Islet of Langerhans (tissue), 1 donor: ENCODE results near the gene FAM110A.
"Not testable (repeated sequence)": the region's sequence is repeated elsewhere in the genome, so short reads cannot be mapped to it uniquely, and the experiment has no call there.

Experiments used
- FAIRE-seq: peaks from one replicate; lab custom pipeline; 2011; peaks lifted over from hg19 to GRCh38; lab: Jason Lieb, UNC

Gene FAM110A

GRCh38 chr20:844473-845225 is 11.1 kb downstream of the FAM110A start:
- FAIRE-seq = peak; percentile 61

GRCh38 chr20:845226-845868 is 11.8 kb downstream of the FAM110A start:
- FAIRE-seq = no peak

- no peak for FAIRE-seq
Measured at GRCh38 chr20:845941-846893, 12.7 kb downstream of the FAM110A start.

DNA sequence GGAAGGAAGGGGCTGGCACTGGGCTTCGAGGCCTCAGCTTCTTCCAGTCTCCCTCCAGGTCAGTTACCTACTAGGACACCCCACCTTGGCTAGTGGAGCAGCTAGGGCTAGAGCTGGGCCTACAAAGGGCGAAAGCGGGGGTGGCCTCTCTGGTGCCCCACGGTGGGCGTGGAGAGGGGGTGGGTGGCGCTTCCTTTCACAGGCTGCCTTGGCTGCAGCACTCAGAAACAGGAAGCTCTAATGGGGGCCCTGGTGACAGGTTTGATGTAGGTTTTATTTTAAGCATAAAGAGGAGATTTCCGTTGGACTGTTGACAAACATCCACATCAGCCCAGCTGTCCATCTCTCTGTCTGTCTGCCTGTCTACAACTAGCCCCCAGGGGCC is 13.4 kb downstream of the FAM110A start:
- FAIRE-seq = no peak

GRCh38 chr20:848193-848592 is 14.7 kb downstream of the FAM110A start:
- no peak for FAIRE-seq

- FAIRE-seq = not testable (repeated sequence)
Measured at GRCh38 chr20:848731-849130, 15.2 kb downstream of the FAM110A start.

DNA sequence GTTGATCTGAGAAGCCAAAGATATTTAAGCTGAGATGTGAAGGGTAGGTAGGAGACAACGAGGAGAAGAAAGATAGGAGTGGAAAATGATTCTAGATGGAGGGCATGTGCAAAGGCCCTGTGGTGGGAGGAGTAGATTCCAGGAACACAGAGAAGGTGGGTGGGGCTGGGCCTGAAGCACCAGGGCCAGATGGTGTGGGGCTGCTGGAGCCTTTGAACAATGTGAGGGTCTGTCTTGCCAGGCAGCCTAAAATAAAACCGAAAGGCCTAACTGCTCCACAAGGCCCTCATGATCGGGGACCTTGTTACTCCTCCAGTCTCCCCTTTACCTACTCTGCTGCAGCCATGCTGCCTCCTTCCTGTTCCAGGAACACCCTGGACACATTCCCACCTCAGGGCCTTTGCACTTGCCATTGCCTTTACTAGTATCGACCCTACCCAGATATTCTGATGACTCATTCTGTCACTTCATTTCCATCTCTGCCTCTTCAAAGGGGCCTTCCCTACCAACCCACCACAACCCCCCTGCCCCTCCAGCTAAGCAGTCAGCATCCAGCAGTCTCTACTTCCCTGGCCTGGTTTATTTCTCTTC is 20.0 kb downstream of the FAM110A start:
- no peak for FAIRE-seq

- no peak for FAIRE-seq
Measured at GRCh38 chr20:854601-855000, 21.1 kb downstream of the FAM110A start.

DNA sequence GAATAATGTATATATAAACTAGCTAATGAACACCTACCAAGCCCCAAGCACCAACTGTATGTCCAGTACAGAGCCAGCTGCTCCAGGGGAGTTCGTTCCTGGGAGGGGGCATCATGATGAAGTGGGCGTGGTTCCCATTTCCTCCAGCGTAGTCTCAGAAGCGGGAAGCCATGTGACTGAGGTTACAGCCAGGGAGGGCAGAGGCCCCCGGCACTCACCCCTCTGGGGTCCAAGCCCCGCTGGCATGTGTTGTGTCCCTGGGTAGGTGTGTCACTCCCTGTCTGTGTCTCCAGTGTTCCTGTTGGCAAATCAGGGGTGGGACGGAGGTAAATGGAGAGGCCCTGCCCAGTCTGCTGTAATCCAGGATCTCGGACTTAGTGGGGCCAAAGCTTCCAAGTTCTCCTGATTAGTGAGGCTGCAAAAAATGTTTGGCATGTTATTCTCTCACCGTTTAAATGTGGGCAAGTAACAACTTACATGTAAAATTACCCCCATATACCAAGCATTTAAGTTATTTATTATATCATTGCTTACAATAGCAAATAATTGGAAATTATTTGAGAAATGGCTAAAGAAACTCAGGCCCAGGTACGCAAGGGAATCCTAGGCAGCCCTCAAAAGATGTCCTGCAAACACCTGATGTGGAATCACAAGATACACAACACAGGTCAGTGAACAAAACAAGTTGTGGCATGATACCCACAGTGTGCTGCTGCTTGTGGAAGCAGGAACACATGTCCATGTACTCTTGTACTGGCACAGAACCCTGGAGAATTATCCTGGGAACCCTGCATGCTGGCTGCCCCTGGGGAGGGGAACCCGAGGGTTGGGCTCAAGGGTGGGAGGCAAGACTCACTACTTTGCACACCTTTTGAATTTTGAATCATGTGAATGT is 22.2 kb downstream of the FAM110A start:
- FAIRE-seq = no peak

DNA sequence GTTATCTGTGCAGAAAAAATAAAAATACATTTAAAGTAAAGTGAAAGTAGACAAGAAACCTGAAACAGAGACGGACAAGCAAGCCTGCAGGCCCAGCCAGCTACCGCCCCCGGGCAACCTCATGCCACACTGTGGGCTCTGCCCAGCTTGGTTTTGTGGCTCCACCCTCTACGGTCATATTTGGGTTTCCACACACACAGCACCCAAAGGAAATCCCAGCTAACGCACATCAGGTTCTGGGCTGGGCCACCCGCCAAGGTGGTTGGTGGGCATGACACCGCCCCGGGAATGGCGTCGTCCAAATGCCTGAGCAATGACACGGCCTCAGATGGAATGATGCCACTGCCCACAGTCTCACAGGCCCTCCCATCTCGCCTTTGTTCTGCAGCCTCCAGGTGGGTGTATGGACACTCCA is 22.9 kb downstream of the FAM110A start:
- no peak for FAIRE-seq

DNA sequence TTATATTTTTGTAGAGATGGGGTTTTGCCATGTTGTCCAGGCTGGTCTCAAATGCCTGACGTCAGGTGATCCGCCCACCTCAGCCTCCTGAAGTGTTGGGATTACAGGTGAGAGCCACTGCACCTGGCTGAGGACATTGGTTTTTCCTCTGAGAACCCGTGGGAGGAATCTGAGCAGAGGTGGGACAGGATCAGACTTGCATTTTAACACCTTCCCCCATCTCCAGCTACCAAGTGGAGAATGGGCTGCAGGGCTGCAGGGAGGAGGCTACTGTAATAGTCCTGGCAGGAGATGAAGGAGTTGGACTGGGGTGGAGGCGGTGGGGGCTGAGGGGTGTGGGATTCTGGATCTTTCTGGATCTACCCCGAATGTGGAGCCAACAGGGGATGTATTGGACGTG is 24.5 kb downstream of the FAM110A start:
- no peak for FAIRE-seq

- no peak for FAIRE-seq
Measured at GRCh38 chr20:859751-860231, 26.3 kb downstream of the FAM110A start.

DNA sequence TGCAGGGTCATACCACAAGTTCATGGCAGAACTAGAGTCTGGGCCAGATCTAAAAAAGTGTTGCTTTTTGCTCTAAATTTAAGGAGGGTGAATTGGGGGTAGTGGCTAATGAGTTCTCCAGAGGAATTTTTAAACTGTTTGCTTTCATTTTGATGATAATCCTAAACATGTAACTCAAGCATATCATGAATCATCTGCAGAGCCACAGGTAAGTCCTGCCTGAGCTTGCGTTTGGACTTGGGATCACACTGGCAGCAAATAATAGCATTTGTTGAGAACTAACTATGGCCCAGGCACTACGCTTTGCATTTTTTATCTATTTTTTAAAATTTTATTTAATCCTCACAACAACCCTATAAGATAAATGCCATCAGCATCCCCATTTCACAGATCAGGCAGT is 27.4 kb downstream of the FAM110A start:
- FAIRE-seq = no peak

DNA sequence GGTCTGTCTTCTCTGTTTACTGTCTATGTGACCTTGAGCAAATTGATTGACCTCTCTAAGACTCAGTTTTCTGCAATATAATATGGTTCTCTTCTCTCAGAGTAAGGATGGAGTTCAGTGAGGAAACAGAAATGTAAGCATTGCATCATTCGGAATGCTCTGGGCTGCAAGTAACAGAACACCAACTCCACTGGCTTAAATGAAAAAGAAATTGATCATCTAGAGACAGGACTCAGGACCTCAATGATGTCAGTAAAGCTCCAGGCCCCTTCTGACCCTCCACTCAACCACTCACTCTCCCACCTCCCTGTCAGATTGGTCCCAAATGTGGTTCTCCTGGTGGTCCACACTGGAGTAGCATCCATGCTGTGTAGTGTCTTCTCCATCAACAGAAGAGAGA is 31.9 kb downstream of the FAM110A start:
- FAIRE-seq = no peak

DNA sequence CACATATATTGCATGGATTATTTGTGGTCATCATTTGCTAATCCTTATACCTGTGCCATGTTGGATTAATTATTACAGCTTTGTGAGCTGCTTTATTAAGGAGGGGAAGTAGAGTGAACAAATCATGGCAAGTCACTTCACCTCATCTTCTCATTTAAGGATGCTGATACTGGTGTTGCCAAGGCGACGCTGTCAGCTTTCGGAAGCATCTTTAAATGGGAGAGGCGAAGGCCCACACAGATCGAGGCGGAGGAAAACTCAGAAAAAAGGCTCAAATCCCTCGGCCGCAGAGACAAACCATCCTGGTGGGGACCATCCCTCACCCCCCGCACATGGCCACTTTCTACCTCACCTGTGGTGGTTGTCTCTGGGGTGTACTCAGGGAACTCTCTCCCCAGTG is 34.8 kb downstream of the FAM110A start:
- FAIRE-seq = no peak

DNA sequence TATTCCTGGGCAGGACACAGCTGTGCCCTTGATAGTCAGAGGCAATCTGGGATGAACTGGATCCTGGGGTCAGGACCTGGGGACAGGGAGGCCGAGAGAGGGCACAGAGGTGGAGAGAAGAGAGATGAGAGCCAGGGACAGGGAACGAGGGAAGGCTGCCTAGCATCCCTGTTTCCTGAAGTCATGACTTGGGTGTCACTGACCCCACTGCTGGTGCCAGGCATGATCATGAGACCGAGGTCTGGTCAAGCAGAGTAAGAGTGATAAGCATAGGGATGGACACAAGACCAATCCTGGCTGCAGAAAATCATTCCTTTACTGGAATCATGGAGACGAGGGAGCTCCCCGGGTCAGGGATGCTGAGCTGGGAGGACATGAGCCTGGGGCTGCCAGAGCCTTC is 36.1 kb downstream of the FAM110A start:
- FAIRE-seq = no peak

- FAIRE-seq = no peak
Measured at GRCh38 chr20:870758-871157, 37.2 kb downstream of the FAM110A start.

DNA sequence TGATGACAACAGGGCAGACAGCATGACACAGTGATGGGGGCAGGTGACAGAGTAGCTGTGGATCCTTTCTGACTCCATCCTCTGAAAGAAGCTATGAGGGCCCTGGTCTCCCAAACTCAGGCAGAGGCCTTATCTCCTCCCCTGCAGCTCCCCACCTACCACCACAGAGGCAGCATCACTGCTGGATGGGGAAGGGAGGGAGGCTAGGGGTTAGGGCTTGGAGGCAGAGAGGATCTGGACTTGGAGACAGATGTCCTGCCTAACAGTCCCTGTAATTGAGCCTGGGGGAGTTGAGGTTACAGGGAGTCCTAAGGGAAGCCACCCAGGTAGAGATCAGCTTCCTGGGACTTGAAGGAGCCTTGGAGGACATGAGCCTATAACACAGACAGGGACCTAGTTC is 37.9 kb downstream of the FAM110A start:
- no peak for FAIRE-seq

- no peak for FAIRE-seq
Measured at GRCh38 chr20:871948-872347, 38.4 kb downstream of the FAM110A start.

DNA sequence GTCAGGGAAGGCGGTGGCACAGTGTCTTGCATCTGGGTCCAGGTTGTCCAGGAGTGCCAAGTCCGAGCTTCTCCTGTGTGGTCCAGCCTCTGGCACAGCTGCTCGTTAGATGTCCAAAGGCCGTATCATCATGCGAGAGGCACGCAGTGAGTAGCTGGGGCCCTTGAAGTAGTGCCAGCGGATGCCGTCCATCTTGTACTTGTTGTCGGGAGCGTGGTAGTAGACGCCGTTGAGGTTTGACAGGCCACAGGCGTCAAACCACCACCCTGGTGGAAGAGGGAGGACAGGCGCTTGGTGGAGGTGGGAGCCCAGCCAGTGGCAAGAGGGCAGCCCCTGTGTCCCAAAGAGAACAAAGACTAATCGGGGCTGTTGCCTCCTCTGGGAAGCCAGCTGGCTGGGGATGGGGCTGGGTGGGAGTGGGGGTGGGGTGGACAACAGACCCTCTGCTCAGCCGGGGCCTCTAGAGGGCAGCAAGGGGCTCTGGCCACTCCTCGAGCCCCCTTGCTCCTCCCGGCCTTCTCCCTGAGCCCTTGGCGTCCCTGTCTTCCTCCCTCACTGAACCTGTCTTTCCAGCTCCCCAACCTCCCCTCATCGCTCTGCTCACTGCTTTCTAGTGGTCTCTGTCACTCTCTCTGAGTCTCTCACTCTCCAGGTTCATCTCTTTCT is 39.5 kb downstream of the FAM110A start:
- no peak for FAIRE-seq
